HPDE6-E6E7 (cell line): ENCODE data around the gene ATAD3A.
"Not testable (repeated sequence)": the region's sequence is repeated elsewhere in the genome, so short reads cannot be mapped to it uniquely, and the experiment has no call there.

Experiments
- DNase-seq: peaks from one replicate; pipeline ENCODE4 v3.0.0; 2011; ENCODE audit warnings: missing footprints; ENCODE audit errors: extremely low spot score

The ATAD3A gene

GRCh38 chr1:1523226-1523625, 11.3 kb downstream of the ATAD3A start:
- not testable (repeated sequence) for DNase-seq

- not testable (repeated sequence) for DNase-seq
Measured at GRCh38 chr1:1523651-1524050, 11.7 kb downstream of the ATAD3A start.

GRCh38 chr1:1524750-1525383, 12.9 kb downstream of the ATAD3A start:
- not testable (repeated sequence) for DNase-seq

- DNase-seq: not testable (repeated sequence)
Measured at GRCh38 chr1:1526476-1526875, 14.5 kb downstream of the ATAD3A start.

GRCh38 chr1:1527092-1527816, 15.3 kb downstream of the ATAD3A start:
- DNase-seq: no peak

- no peak for DNase-seq
Measured at GRCh38 chr1:1528301-1529267, 16.6 kb downstream of the ATAD3A start.

- no peak for DNase-seq
Measured at GRCh38 chr1:1529321-1529720, 17.4 kb downstream of the ATAD3A start.

GRCh38 chr1:1529936-1530335, 18.0 kb downstream of the ATAD3A start:
- no peak for DNase-seq

- DNase-seq: no peak
Measured at GRCh38 chr1:1531947-1532346, 20.0 kb downstream of the ATAD3A start.

GRCh38 chr1:1533176-1533893, 21.4 kb downstream of the ATAD3A start:
- not testable (repeated sequence) for DNase-seq

- not testable (repeated sequence) for DNase-seq
Measured at GRCh38 chr1:1533894-1534291, 21.9 kb downstream of the ATAD3A start.

- no peak for DNase-seq
Measured at GRCh38 chr1:1534401-1535154, 22.6 kb downstream of the ATAD3A start.

- no peak for DNase-seq
Measured at GRCh38 chr1:1535201-1536018, 23.4 kb downstream of the ATAD3A start.

GRCh38 chr1:1536019-1536937, 24.3 kb downstream of the ATAD3A start:
- DNase-seq: no peak

GRCh38 chr1:1536938-1537546, 25.1 kb downstream of the ATAD3A start:
- DNase-seq: no peak

GRCh38 chr1:1537626-1538250, 25.8 kb downstream of the ATAD3A start:
- DNase-seq: no peak

- DNase-seq: no peak
Measured at GRCh38 chr1:1538334-1538733, 26.4 kb downstream of the ATAD3A start.

- no peak for DNase-seq
Measured at GRCh38 chr1:1538989-1539309, 27.0 kb downstream of the ATAD3A start.
